Neural cell (in vitro differentiated cells): ENCODE data around the gene CNTNAP1.

Experiments
- EZH2 ChIP-seq: fragments of 200-600, 300-800 bp; shearing (Covaris generic), sonication (generic); IDR thresholded peaks from 2 replicates; pipeline ENCODE4 v1.6.1; 2014; ENCODE audit warnings: antibody characterized with exemption, low read length, borderline replicate concordance, mild to moderate bottlenecking; ENCODE audit not compliant: insufficient read depth, poor library complexity, severe bottlenecking
- POLR2AphosphoS5 ChIP-seq: IDR thresholded peaks from 2 replicates; pipeline ENCODE4 v1.6.1; 2012
- TF ChIP-seq, protein P1 (sequence below): fragments of 450-650 bp; IDR thresholded peaks from 2 replicates; pipeline ENCODE4 v1.5.1; 2014; ENCODE audit warnings: antibody characterized with exemption, mild to moderate bottlenecking, moderate library complexity; ENCODE audit not compliant: poor library complexity, severe bottlenecking

DNA sequence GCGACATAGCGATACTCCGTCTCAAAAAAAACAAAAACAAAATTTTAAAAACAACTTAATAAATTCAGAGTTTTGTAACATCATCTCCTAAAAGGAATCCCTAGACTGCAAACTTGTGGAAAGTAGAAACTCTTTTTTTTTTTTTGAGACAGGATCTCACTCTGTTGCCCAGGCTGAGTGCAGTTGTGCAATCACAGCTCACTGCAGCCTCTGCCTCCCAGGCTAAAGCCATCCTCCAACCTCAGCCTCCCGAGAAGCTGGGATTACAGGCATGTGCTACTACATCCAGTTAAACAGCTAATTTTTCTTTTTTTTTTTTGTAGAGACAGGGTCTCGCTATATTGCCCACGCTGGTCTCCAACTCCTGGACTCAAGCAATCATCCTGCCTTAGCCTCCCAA is 42.8 kb downstream of the CNTNAP1 start:
- TF ChIP-seq POLR2AphosphoS5 (no peak), EZH2 (no peak)
- TF ChIP-seq, protein P1, sequence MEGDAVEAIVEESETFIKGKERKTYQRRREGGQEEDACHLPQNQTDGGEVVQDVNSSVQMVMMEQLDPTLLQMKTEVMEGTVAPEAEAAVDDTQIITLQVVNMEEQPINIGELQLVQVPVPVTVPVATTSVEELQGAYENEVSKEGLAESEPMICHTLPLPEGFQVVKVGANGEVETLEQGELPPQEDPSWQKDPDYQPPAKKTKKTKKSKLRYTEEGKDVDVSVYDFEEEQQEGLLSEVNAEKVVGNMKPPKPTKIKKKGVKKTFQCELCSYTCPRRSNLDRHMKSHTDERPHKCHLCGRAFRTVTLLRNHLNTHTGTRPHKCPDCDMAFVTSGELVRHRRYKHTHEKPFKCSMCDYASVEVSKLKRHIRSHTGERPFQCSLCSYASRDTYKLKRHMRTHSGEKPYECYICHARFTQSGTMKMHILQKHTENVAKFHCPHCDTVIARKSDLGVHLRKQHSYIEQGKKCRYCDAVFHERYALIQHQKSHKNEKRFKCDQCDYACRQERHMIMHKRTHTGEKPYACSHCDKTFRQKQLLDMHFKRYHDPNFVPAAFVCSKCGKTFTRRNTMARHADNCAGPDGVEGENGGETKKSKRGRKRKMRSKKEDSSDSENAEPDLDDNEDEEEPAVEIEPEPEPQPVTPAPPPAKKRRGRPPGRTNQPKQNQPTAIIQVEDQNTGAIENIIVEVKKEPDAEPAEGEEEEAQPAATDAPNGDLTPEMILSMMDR = no peak
